BJ (cell line): ENCODE measurements around the gene MAN2B2. TPM values are rescaled to one million over a fixed set of nuclear protein-coding genes. Genes with fewer than 3 reads are reported as not detected.
A peak's percentile ranks its signal among the peaks of the same experiment; 100 is the strongest.

ENCODE experiments used
- CTCF ChIA-PET: fragments of 350-600 bp; formaldehyde crosslinking; extraction: SDS; loops from one replicate; lab custom pipeline; 2021; ENCODE audit warnings: antibody characterized with exemption, inconsistent platforms; lab: Yijun Ruan, JAX
- POLR2A ChIA-PET: fragments of 300-600 bp; sonication (Branson Sonifier 250); formaldehyde crosslinking; extraction: SDS; loops from one replicate; lab custom pipeline; 2021; ENCODE audit warnings: antibody characterized with exemption; lab: Charles Lee
- DNase-seq: peaks from one replicate; pipeline ENCODE4 v3.0.0-alpha.2; 2011; ENCODE audit warnings: low read depth
- H3K27me3 ChIP-seq: 2 replicates; pipeline ENCODE4 v1.6.0; 2011; ENCODE audit warnings: low read length; ENCODE audit not compliant: control insufficient read depth, insufficient read depth
- H3K36me3 ChIP-seq: 2 replicates; pipeline ENCODE4 v1.5.1; 2011; ENCODE audit warnings: low read length; ENCODE audit not compliant: control insufficient read depth, insufficient read depth
- H3K4me3 ChIP-seq: 2 replicates; pipeline ENCODE4 v1.5.1; 2011; ENCODE audit warnings: low read depth, mild to moderate bottlenecking, control low read depth, low read length
- CTCF ChIP-seq: IDR thresholded peaks from 2 replicates; pipeline ENCODE4 v1.5.1; 2011; ENCODE audit warnings: low read depth, mild to moderate bottlenecking, control low read depth, inconsistent platforms, low read length, moderate library complexity; ENCODE audit not compliant: insufficient read depth
- polyA plus RNA-seq: library from polyadenylated mRNA; depleted of rRNA; stranded (reverse); fragments of >200 nt; gene quantifications from 2 replicates; pipeline ENCODE4 v1.2.3, GENCODE V29; 2011

Gene MAN2B2
- polyA plus RNA-seq, 1 experiment: 43.5 TPM

- POLR2A ChIA-PET: no interaction called here
- no peak for DNase-seq
- no peak overlapping the region for H3K4me3 ChIP-seq
- CTCF ChIA-PET: interaction anchor here (1.0 to 1.4 kb wide), 2 partner anchors 12 to 21 kb away, joined by 3 to 7 read pairs; no protein-coding TSS in a partner anchor
- H3K27me3 ChIP-seq: peaks cover 23% of the 10 kb centered on the region
- no peaks in the 10 kb centered on the region; the same call in 1 of the 2 replicates for H3K36me3 ChIP-seq
- TF ChIP-seq CTCF: no peak
These were observed 6.8 kb upstream of the MAN2B2 start for GRCh38 chr4:6568148-6568547.

- H3K4me3 ChIP-seq: no peak overlapping the region
- peaks cover 22% of the 10 kb centered on the region for H3K27me3 ChIP-seq
- ChIA-PET CTCF (interaction anchor here (1.0 to 1.4 kb wide), 2 partner anchors 13 to 22 kb away, joined by 3 to 7 read pairs; no protein-coding TSS in a partner anchor), POLR2A (no interaction called here)
- no peaks in the 10 kb centered on the region; the same call in 1 of the 2 replicates for H3K36me3 ChIP-seq
- DNase-seq: no peak
- TF ChIP-seq CTCF: no peak
These were observed 6.2 kb upstream of the MAN2B2 start for GRCh38 chr4:6568689-6569332.

- DNase-seq: no peak
- H3K27me3 ChIP-seq: peaks cover 12% of the 10 kb centered on the region
- ChIA-PET CTCF (interaction anchor here (0.6 kb wide), 1 partner anchor 1871 kb away, joined by 4 read pairs; no protein-coding TSS in a partner anchor), POLR2A (no interaction called here)
- TF ChIP-seq CTCF: no peak
- H3K4me3 ChIP-seq: no peak overlapping the region
- no peaks in the 10 kb centered on the region; the same call in 1 of the 2 replicates for H3K36me3 ChIP-seq
These were observed 3.4 kb upstream of the MAN2B2 start for GRCh38 chr4:6571608-6572007.

GRCh38 chr4:6573551-6573950, 1.4 kb upstream of the MAN2B2 start:
- Histone ChIP-seq H3K27me3 (peaks cover 10% of the 10 kb centered on the region), H3K36me3 (peaks cover 3% of the 10 kb centered on the region), H3K4me3 (no peak overlapping the region)
- CTCF ChIA-PET: interaction anchor here (1.3 kb wide), 1 partner anchor 147 kb away, joined by 3 read pairs; no protein-coding TSS in a partner anchor
- no peak for TF ChIP-seq CTCF
- DNase-seq: no peak
- POLR2A ChIA-PET: no interaction called here

GRCh38 chr4:6573986-6574746, 823 bp upstream of the MAN2B2 start:
- CTCF ChIA-PET: interaction anchor here (1.3 kb wide), 1 partner anchor 146 kb away, joined by 3 read pairs; no protein-coding TSS in a partner anchor
- POLR2A ChIA-PET: no interaction called here
- DNase-seq: no peak
- peaks cover 10% of the 10 kb centered on the region for H3K27me3 ChIP-seq
- no peak for TF ChIP-seq CTCF
- peak overlapping the region; percentile 99 for H3K4me3 ChIP-seq
- peaks cover 3% of the 10 kb centered on the region for H3K36me3 ChIP-seq
